Calu3 (cell line): Measurements from ENCODE around the gene FSIP1. TPM values are rescaled to one million over a fixed set of nuclear protein-coding genes. Genes with fewer than 3 reads are reported as not detected.

Experiments used
- BruUV-seq: library from RNA; stranded (reverse); fragments of 400-500 nt; replicated peaks from 2 replicates; lab custom pipeline; 2021; lab: Mats Ljungman, UMichigan
- CTCF ChIA-PET: fragments of 300-600 bp; sonication (Branson Sonifier 250); formaldehyde crosslinking; loops from one replicate; lab custom pipeline; 2022; ENCODE audit warnings: antibody characterized with exemption; lab: Charles Lee
- DNase-seq: peaks from one replicate; pipeline ENCODE4 v3.0.0; 2022
- H3K27ac Mint-ChIP-seq: one replicate; pipeline ENCODE4 v1.8.0; 2022; ENCODE audit warnings: mixed read lengths; ENCODE audit not compliant: unreplicated experiment
- H3K27me3 Mint-ChIP-seq: one replicate; pipeline ENCODE4 v1.8.0; 2022; ENCODE audit warnings: mixed read lengths; ENCODE audit not compliant: unreplicated experiment
- H3K36me3 Mint-ChIP-seq: one replicate; pipeline ENCODE4 v1.8.0; 2022; ENCODE audit warnings: mild to moderate bottlenecking, moderate library complexity, mixed read lengths; ENCODE audit not compliant: insufficient read depth, unreplicated experiment
- H3K4me1 Mint-ChIP-seq: one replicate; pipeline ENCODE4 v1.8.0; 2022; ENCODE audit warnings: mild to moderate bottlenecking, low read depth, mixed read lengths; ENCODE audit not compliant: unreplicated experiment
- H3K4me3 Mint-ChIP-seq: one replicate; pipeline ENCODE4 v1.8.0; 2022; ENCODE audit warnings: mild to moderate bottlenecking, low read depth, moderate library complexity, mixed read lengths; ENCODE audit not compliant: unreplicated experiment
- H3K9me3 Mint-ChIP-seq: one replicate; pipeline ENCODE4 v1.8.0; 2022; ENCODE audit warnings: low read depth, mixed read lengths; ENCODE audit not compliant: unreplicated experiment
- CTCF ChIP-seq: fragments of 200-600 bp; IDR thresholded peaks from one replicate; pipeline ENCODE4 v1.8.0; 2022; ENCODE audit warnings: antibody characterized with exemption; ENCODE audit not compliant: unreplicated experiment
- intact Hi-C: fragments of 100-400 bp; cut with micrococcal nuclease; formaldehyde crosslinking; loops from one replicate; pipeline ENCODE4 v1.10.0; 2022; ENCODE audit not compliant: unreplicated experiment
- total RNA-seq: library from RNA; stranded (reverse); gene quantifications from 2 replicates; pipeline ENCODE4 v1.2.3, GENCODE V29; 2022

FSIP1 gene
- total RNA-seq, 1 experiment from 2014 or later, result 0.28 TPM

GRCh38 chr15:39736412-39737195 is 46.0 kb downstream of the FSIP1 start:
- CTCF ChIA-PET, result no interaction called here
- Mint-ChIP-seq H3K4me1 (no peaks in the 10 kb centered on the region), H3K4me3 (no peak overlapping the region), H3K36me3 (no peaks in the 10 kb centered on the region), H3K27ac (no peak overlapping the region), H3K9me3 (no peaks in the 10 kb centered on the region), H3K27me3 (no peaks in the 10 kb centered on the region)
- no TSS peak for BruUV-seq
- intact Hi-C loops, result no loop called here
- no peak for DNase-seq
- no peak for TF ChIP-seq CTCF

GRCh38 chr15:39735120-39735717 is 47.4 kb downstream of the FSIP1 start:
- CTCF ChIA-PET, result no interaction called here
- no peaks in the 10 kb centered on the region for H3K36me3 Mint-ChIP-seq
- no peak overlapping the region for H3K27ac Mint-ChIP-seq
- no peak overlapping the region for H3K4me3 Mint-ChIP-seq
- no TSS peak for BruUV-seq
- DNase-seq, result no peak
- no peaks in the 10 kb centered on the region for H3K27me3 Mint-ChIP-seq
- no peaks in the 10 kb centered on the region for H3K9me3 Mint-ChIP-seq
- H3K4me1 Mint-ChIP-seq, result no peaks in the 10 kb centered on the region
- intact Hi-C loops, result no loop called here
- no peak for TF ChIP-seq CTCF

- Mint-ChIP-seq H3K27me3 (no peaks in the 10 kb centered on the region), H3K4me3 (no peak overlapping the region), H3K27ac (no peak overlapping the region), H3K4me1 (no peaks in the 10 kb centered on the region), H3K36me3 (no peaks in the 10 kb centered on the region), H3K9me3 (no peaks in the 10 kb centered on the region)
- intact Hi-C loops, result no loop called here
- CTCF ChIA-PET, result no interaction called here
- no peak for DNase-seq
- no TSS peak for BruUV-seq
- no peak for TF ChIP-seq CTCF
Measured at GRCh38 chr15:39731266-39731665, 51.4 kb downstream of the FSIP1 start.

GRCh38 chr15:39730552-39730951 is 52.1 kb downstream of the FSIP1 start:
- DNase-seq, result no peak
- intact Hi-C loops, result no loop called here
- no peaks in the 10 kb centered on the region for H3K27me3 Mint-ChIP-seq
- H3K9me3 Mint-ChIP-seq, result no peaks in the 10 kb centered on the region
- CTCF ChIA-PET, result no interaction called here
- H3K27ac Mint-ChIP-seq, result no peak overlapping the region
- H3K4me3 Mint-ChIP-seq, result no peak overlapping the region
- no peaks in the 10 kb centered on the region for H3K4me1 Mint-ChIP-seq
- no peak for TF ChIP-seq CTCF
- no TSS peak for BruUV-seq
- no peaks in the 10 kb centered on the region for H3K36me3 Mint-ChIP-seq
